Neural progenitor cell (in vitro differentiated cells): ENCODE measurements around the gene NINJ2.

Source experiments
- EZH2 ChIP-seq: fragments of 200-600 bp; sonication (generic); IDR thresholded peaks from 2 replicates; pipeline ENCODE4 v1.6.1; 2017; ENCODE audit warnings: antibody characterized with exemption, mild to moderate bottlenecking, moderate library complexity
- EZH2phosphoT487 ChIP-seq: fragments of 200-600 bp; sonication (generic); IDR thresholded peaks from 2 replicates; pipeline ENCODE4 v1.6.1; 2017; ENCODE audit warnings: antibody characterized with exemption
- TF ChIP-seq, protein P1 (sequence below): fragments of 200-600 bp; sonication (generic); IDR thresholded peaks from 2 replicates; pipeline ENCODE4 v1.5.1; 2017; ENCODE audit warnings: antibody characterized with exemption, mild to moderate bottlenecking

DNA sequence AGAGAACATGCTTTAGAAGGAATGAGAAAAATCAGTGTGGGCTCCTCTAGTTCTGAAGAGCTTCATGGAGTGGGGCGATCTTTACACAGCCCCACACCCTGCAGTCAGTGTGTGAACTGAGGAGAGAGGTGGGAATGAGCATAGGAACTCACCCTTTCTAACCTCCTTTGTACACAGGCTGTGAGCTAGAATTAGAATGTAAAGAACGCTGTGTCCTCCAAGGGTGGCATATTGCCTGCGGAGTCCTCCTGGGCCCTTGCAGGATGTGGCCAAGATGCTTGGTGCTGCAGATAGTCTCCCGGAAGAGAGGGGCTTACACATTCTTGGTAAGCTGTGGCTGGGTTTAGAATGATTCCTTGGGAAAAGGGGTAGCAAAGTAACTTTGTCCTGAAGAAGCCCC lies 43.9 kb downstream of the NINJ2 start:
- TF ChIP-seq, protein P1, sequence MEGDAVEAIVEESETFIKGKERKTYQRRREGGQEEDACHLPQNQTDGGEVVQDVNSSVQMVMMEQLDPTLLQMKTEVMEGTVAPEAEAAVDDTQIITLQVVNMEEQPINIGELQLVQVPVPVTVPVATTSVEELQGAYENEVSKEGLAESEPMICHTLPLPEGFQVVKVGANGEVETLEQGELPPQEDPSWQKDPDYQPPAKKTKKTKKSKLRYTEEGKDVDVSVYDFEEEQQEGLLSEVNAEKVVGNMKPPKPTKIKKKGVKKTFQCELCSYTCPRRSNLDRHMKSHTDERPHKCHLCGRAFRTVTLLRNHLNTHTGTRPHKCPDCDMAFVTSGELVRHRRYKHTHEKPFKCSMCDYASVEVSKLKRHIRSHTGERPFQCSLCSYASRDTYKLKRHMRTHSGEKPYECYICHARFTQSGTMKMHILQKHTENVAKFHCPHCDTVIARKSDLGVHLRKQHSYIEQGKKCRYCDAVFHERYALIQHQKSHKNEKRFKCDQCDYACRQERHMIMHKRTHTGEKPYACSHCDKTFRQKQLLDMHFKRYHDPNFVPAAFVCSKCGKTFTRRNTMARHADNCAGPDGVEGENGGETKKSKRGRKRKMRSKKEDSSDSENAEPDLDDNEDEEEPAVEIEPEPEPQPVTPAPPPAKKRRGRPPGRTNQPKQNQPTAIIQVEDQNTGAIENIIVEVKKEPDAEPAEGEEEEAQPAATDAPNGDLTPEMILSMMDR = no peak
- TF ChIP-seq EZH2 (no peak), EZH2phosphoT487 (no peak)
